ENCODE results near the gene SUMF1. TPM values are rescaled to one million over a fixed set of nuclear protein-coding genes. Genes with fewer than 3 reads are reported as not detected.

Gene SUMF1
- total RNA-seq, 1 donor from 2014 or later, result 98.4 TPM

GRCh38 chr3:4341336-4341675 lies 125.8 kb downstream of the SUMF1 start:
- Histone ChIP-seq H3K27me3 (no peaks in the 10 kb centered on the region), H3K4me3 (no peak overlapping the region), H3K4me1 (peaks cover 0 to 5% of the 10 kb centered on the region in 2 donors), H3K9me3 (no peaks in the 10 kb centered on the region), H3K27ac (peak overlapping the region; percentile 19 to 53), H3K36me3 (no peaks in the 10 kb centered on the region)
- intact Hi-C loops (cut with DNase I), result no loop called here
- DNase-seq (ENCODE audit: low spot score in 2 of 2), result no peak
- TF ChIP-seq, protein P1, sequence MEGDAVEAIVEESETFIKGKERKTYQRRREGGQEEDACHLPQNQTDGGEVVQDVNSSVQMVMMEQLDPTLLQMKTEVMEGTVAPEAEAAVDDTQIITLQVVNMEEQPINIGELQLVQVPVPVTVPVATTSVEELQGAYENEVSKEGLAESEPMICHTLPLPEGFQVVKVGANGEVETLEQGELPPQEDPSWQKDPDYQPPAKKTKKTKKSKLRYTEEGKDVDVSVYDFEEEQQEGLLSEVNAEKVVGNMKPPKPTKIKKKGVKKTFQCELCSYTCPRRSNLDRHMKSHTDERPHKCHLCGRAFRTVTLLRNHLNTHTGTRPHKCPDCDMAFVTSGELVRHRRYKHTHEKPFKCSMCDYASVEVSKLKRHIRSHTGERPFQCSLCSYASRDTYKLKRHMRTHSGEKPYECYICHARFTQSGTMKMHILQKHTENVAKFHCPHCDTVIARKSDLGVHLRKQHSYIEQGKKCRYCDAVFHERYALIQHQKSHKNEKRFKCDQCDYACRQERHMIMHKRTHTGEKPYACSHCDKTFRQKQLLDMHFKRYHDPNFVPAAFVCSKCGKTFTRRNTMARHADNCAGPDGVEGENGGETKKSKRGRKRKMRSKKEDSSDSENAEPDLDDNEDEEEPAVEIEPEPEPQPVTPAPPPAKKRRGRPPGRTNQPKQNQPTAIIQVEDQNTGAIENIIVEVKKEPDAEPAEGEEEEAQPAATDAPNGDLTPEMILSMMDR (IDR thresholded peaks at IDR 0.05), result no peak

DNA sequence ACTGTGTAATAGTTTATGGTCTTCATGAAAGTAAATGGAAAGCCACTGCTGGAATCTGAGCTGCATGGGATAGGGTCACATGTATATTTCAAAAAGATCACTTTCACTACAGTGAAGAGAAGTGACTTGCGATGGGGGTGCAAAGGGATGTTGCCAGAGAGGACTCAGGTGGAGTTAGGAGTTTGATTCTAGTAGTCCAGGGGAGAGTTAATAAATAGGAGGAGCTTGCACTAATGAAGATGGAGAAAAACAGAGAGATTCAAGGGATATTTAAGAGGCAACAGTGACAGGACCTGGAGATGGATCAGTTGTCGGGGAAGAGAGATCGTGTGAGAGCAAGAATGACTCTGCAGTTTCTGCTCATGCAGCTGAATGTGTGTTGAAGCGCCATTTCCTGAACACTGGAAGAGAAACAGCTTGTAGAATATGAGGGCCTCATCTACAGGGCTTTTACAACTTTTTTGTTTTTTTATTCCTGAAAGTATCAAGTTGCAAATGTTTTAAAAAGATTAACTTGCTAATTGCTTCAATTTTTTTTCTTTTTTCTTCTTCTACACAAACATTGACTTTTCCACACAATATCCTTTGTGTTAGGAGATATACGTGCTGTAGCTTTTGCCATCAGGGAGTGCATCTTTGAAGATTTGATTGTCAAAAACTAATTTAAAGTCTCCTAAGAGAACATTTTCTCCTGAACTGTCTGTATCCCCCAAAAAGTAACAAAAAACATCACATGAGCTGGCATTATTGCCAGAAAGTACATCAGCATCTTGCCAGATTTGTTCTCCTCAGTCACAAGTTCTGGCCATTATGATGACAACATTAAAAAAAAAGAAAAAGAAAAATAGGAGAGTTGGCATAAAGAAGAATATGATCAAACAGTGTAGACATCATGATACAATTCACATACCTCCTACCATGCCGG lies 126.4 kb downstream of the SUMF1 start:
- H3K9me3 ChIP-seq, result no peaks in the 10 kb centered on the region
- H3K27me3 ChIP-seq, result no peaks in the 10 kb centered on the region
- TF ChIP-seq, protein P1 (IDR thresholded peaks at IDR 0.05), result no peak
- intact Hi-C loops (cut with DNase I), result no loop called here
- peak overlapping the region; percentile 19 to 53 for H3K27ac ChIP-seq
- peaks cover 0 to 5% of the 10 kb centered on the region in 2 donors for H3K4me1 ChIP-seq
- H3K4me3 ChIP-seq, result no peak overlapping the region
- no peaks in the 10 kb centered on the region for H3K36me3 ChIP-seq
- DNase-seq (ENCODE audit: low spot score in 2 of 2), result no peak

GRCh38 chr3:4340077-4340410 lies 127.0 kb downstream of the SUMF1 start:
- H3K4me3 ChIP-seq, result no peak overlapping the region
- H3K27me3 ChIP-seq, result no peaks in the 10 kb centered on the region
- peak overlapping the region; percentile 19 to 53 for H3K27ac ChIP-seq
- no peaks in the 10 kb centered on the region for H3K36me3 ChIP-seq
- intact Hi-C loops (cut with DNase I), result no loop called here
- TF ChIP-seq, protein P1 (IDR thresholded peaks at IDR 0.05), result no peak
- no peak for DNase-seq (ENCODE audit: low spot score in 2 of 2)
- no peaks in the 10 kb centered on the region for H3K9me3 ChIP-seq
- peaks cover 0 to 5% of the 10 kb centered on the region in 2 donors for H3K4me1 ChIP-seq

DNA sequence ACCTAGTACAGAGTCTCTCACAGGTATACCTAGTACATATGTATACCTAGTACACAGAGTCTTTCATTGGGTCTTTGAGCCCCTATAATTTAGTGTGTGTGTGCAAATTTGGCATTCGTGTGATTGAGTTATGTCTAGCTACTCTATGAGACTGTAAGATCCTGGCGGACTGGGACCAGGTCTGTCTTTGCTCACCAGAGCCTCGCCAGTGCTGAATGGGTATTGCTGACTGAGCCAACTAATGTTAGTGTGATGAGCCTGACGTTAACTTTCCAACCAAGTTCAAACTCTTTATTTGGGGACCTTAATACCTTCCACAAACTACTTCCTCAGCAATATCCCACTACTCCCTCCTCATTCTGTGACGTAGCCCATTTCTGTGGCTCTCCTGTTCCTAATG lies 128.3 kb downstream of the SUMF1 start:
- Histone ChIP-seq H3K36me3 (no peaks in the 10 kb centered on the region), H3K9me3 (no peaks in the 10 kb centered on the region), H3K4me3 (no peak overlapping the region), H3K4me1 (peaks cover 0 to 5% of the 10 kb centered on the region in 2 donors), H3K27me3 (no peaks in the 10 kb centered on the region), H3K27ac (no peak overlapping the region)
- DNase-seq (ENCODE audit: low spot score in 2 of 2), result no peak
- intact Hi-C loops (cut with DNase I), result no loop called here
- TF ChIP-seq, protein P1 (IDR thresholded peaks at IDR 0.05), result no peak

GRCh38 chr3:4336850-4337546 lies 130.1 kb downstream of the SUMF1 start:
- Histone ChIP-seq H3K4me3 (no peak overlapping the region), H3K4me1 (peaks cover 0 to 5% of the 10 kb centered on the region in 2 donors), H3K27me3 (no peaks in the 10 kb centered on the region), H3K27ac (no peak overlapping the region), H3K36me3 (no peaks in the 10 kb centered on the region), H3K9me3 (no peaks in the 10 kb centered on the region)
- TF ChIP-seq, protein P1 (IDR thresholded peaks at IDR 0.05), result no peak
- no peak for DNase-seq (ENCODE audit: low spot score in 2 of 2)
- intact Hi-C loops (cut with DNase I), result no loop called here

Data from ascending aorta (tissue), 2 donors.